Measurements from ENCODE around the gene SPATA31A5.
"Not testable (repeated sequence)": the region's sequence is repeated elsewhere in the genome, so short reads cannot be mapped to it uniquely, and the experiment has no call there.

The SPATA31A5 gene

DNA sequence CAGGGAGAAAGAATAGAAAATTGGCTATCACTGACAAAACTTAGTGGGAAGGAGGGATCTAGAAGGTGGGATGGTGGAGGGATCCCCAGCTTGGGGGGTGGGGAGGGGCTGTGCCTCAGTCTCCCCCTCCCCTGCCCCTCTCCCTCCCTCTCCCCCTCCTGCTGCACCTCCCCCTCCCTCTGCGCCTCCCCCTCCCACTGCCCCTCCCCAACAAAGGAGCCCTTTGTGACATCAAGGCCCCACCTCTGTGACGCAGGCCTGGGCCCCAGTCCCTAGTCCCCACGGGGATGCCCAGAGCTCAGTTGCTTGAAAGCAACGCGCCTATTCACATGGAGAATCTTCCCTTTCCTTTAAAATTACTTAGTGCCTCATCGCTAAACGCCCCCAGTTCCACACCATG lies at the start of gene SPATA31A5:
SPATA31A5 (plus strand) TSS at position 301 of the 400 bp plus-strand sequence; CDS start at position 330, 29 bp downstream.
- not testable (repeated sequence) for DNase-seq (ENCODE audit: low spot score)

DNA sequence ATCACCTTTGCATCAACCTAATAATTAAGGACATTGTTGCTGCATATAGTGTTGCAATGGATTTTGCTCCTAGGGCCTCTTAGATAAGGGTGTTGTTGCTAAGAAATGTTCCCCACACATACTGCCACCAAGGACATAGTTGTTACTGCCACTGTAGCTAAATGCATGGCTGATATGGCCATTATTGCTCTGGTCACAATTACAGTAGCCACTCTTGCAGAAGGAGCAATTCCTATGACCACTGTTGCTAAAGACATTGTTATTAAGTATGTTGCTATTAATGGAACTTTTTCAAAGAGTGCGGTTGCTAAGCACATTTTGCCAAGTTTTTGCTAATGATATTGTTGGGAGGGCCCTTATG lies 48.8 kb downstream of the SPATA31A5 start:
- DNase-seq (ENCODE audit: low spot score), result not testable (repeated sequence)

DNA sequence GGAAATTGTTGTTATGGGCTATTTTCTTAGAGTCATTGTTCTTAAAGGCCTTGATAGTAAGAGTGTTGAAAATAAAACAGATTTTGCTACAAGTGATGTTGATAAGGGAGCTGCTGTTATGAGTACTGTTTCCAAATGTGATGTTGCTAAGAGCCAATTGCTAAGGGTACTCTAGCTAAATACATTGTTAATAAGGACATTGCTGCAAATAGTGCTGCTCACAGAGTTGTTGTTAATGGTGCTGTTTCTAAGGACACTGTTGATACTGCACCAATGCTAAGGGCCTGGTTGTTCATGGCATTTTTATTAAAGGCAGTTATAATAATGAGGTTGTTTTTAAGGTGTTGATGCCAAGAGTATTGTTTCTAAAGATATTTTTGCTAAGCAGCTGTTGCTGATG lies 52.2 kb downstream of the SPATA31A5 start:
- DNase-seq (ENCODE audit: low spot score), result not testable (repeated sequence)

All from RKO (cell line).